IPS-15b (cell line): ENCODE data around the gene RELN.

ENCODE experiments used
- H3K27me3 ChIP-seq: one replicate; pipeline ENCODE4 v1.6.1; 2013; ENCODE audit warnings: low read length; ENCODE audit not compliant: control insufficient read depth, insufficient read depth
- H3K36me3 ChIP-seq: one replicate; pipeline ENCODE4 v1.6.1; 2013; ENCODE audit warnings: low read length; ENCODE audit not compliant: control insufficient read depth, insufficient read depth
- H3K4me1 ChIP-seq: one replicate; pipeline ENCODE4 v1.6.1; 2013; ENCODE audit warnings: mild to moderate bottlenecking, low read length; ENCODE audit not compliant: control insufficient read depth, insufficient read depth
- H3K4me3 ChIP-seq: one replicate; pipeline ENCODE4 v1.5.1; 2013; ENCODE audit warnings: low read depth, low read length
- H3K9ac ChIP-seq: one replicate; pipeline ENCODE4 v1.6.1; 2013; ENCODE audit warnings: low read depth, mild to moderate bottlenecking, low read length
- H3K9me3 ChIP-seq: one replicate; pipeline ENCODE4 v1.6.1; 2013; ENCODE audit warnings: mild to moderate bottlenecking, low read length; ENCODE audit not compliant: control insufficient read depth, insufficient read depth

Gene RELN

GRCh38 chr7:103813970-103814369 is 175.5 kb downstream of the RELN start:
- no peaks in the 10 kb centered on the region for H3K9me3 ChIP-seq
- H3K36me3 ChIP-seq, result no peaks in the 10 kb centered on the region
- H3K4me1 ChIP-seq, result no peaks in the 10 kb centered on the region
- H3K9ac ChIP-seq, result no peak overlapping the region
- H3K4me3 ChIP-seq, result no peak overlapping the region
- no peaks in the 10 kb centered on the region for H3K27me3 ChIP-seq

GRCh38 chr7:103811997-103812396 is 177.5 kb downstream of the RELN start:
- no peak overlapping the region for H3K9ac ChIP-seq
- no peaks in the 10 kb centered on the region for H3K4me1 ChIP-seq
- H3K9me3 ChIP-seq, result no peaks in the 10 kb centered on the region
- H3K27me3 ChIP-seq, result no peaks in the 10 kb centered on the region
- H3K36me3 ChIP-seq, result no peaks in the 10 kb centered on the region
- no peak overlapping the region for H3K4me3 ChIP-seq

- Histone ChIP-seq H3K4me3 (no peak overlapping the region), H3K4me1 (no peaks in the 10 kb centered on the region), H3K9ac (no peak overlapping the region), H3K27me3 (no peaks in the 10 kb centered on the region), H3K9me3 (no peaks in the 10 kb centered on the region), H3K36me3 (no peaks in the 10 kb centered on the region)
These were observed 178.2 kb downstream of the RELN start for GRCh38 chr7:103811290-103811689.

- Histone ChIP-seq H3K27me3 (no peaks in the 10 kb centered on the region), H3K4me3 (no peak overlapping the region), H3K4me1 (no peaks in the 10 kb centered on the region), H3K9me3 (no peaks in the 10 kb centered on the region), H3K9ac (no peak overlapping the region), H3K36me3 (no peaks in the 10 kb centered on the region)
These were observed 179.2 kb downstream of the RELN start for GRCh38 chr7:103810112-103810744.

GRCh38 chr7:103809229-103809994 is 180.0 kb downstream of the RELN start:
- H3K36me3 ChIP-seq, result no peaks in the 10 kb centered on the region
- H3K27me3 ChIP-seq, result no peaks in the 10 kb centered on the region
- no peak overlapping the region for H3K4me3 ChIP-seq
- H3K9me3 ChIP-seq, result no peaks in the 10 kb centered on the region
- no peak overlapping the region for H3K9ac ChIP-seq
- H3K4me1 ChIP-seq, result no peaks in the 10 kb centered on the region

- no peaks in the 10 kb centered on the region for H3K27me3 ChIP-seq
- H3K9me3 ChIP-seq, result no peaks in the 10 kb centered on the region
- H3K9ac ChIP-seq, result no peak overlapping the region
- no peak overlapping the region for H3K4me3 ChIP-seq
- H3K36me3 ChIP-seq, result no peaks in the 10 kb centered on the region
- no peaks in the 10 kb centered on the region for H3K4me1 ChIP-seq
These were observed 184.1 kb downstream of the RELN start for GRCh38 chr7:103805346-103805745.

GRCh38 chr7:103803631-103804030 is 185.8 kb downstream of the RELN start:
- Histone ChIP-seq H3K9me3 (no peaks in the 10 kb centered on the region), H3K27me3 (no peaks in the 10 kb centered on the region), H3K4me3 (no peak overlapping the region), H3K4me1 (no peaks in the 10 kb centered on the region), H3K36me3 (no peaks in the 10 kb centered on the region), H3K9ac (no peak overlapping the region)

- no peak overlapping the region for H3K9ac ChIP-seq
- no peaks in the 10 kb centered on the region for H3K36me3 ChIP-seq
- no peaks in the 10 kb centered on the region for H3K9me3 ChIP-seq
- no peaks in the 10 kb centered on the region for H3K4me1 ChIP-seq
- no peak overlapping the region for H3K4me3 ChIP-seq
- no peaks in the 10 kb centered on the region for H3K27me3 ChIP-seq
These were observed 190.2 kb downstream of the RELN start for GRCh38 chr7:103799298-103799697.

GRCh38 chr7:103797647-103798307 is 191.7 kb downstream of the RELN start:
- Histone ChIP-seq H3K9me3 (no peaks in the 10 kb centered on the region), H3K4me3 (no peak overlapping the region), H3K27me3 (no peaks in the 10 kb centered on the region), H3K36me3 (no peaks in the 10 kb centered on the region), H3K4me1 (no peaks in the 10 kb centered on the region), H3K9ac (no peak overlapping the region)

- no peaks in the 10 kb centered on the region for H3K27me3 ChIP-seq
- no peaks in the 10 kb centered on the region for H3K4me1 ChIP-seq
- no peaks in the 10 kb centered on the region for H3K36me3 ChIP-seq
- no peak overlapping the region for H3K9ac ChIP-seq
- no peaks in the 10 kb centered on the region for H3K9me3 ChIP-seq
- H3K4me3 ChIP-seq, result no peak overlapping the region
These were observed 193.0 kb downstream of the RELN start for GRCh38 chr7:103796327-103796962.

- Histone ChIP-seq H3K4me3 (no peak overlapping the region), H3K27me3 (no peaks in the 10 kb centered on the region), H3K9me3 (no peaks in the 10 kb centered on the region), H3K9ac (no peak overlapping the region), H3K4me1 (no peaks in the 10 kb centered on the region), H3K36me3 (no peaks in the 10 kb centered on the region)
These were observed 193.7 kb downstream of the RELN start for GRCh38 chr7:103795787-103796186.
